HG03064 (cell line): Measurements from ENCODE around the gene APOBEC3B.
"Not testable (repeated sequence)": the region's sequence is repeated elsewhere in the genome, so short reads cannot be mapped to it uniquely, and the experiment has no call there.

Experiments used
- ATAC-seq: cut with Tn5 transposase; IDR thresholded peaks from one replicate; pipeline ENCODE4 v1.9.1; 2021; ENCODE audit warnings: low read depth; ENCODE audit not compliant: unreplicated experiment

The APOBEC3B gene

DNA sequence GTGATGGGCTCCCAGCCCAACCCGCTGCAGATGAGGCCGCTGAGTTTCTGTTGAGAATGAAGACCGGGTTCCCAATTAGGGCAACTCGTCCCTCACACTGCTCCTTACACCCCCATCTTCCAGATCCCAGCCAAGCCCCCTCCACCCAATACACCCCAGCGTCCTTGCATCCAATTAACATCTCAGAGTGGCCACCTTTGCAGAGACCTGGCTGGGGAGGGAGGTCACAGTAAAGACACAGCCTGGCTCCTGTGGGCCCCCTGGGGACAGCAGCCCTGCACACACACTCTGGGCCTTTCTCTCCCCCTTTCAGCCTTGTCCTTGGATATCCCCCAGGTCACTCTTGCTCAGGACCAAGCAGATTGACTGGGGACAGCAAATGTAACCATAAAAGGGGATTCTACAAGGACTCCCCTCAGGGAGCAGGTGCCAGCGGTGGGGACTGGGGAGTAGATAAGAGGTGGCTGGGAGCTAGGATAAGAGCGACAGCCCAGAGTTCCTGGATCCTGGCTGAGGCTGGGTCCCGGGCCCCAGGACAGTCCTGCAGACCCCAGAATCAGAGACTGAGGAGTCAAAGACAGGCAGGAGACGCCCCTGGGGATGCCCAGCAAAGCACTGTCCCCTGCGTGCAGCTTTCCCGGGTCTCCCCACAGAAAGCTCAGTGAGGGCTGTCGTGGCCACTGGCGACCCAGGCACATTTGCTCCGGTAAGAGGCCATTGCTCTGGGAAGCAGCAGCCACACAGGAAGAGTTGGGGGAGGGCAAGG is 16.4 kb upstream of the APOBEC3B start:
- ATAC-seq: no peak

DNA sequence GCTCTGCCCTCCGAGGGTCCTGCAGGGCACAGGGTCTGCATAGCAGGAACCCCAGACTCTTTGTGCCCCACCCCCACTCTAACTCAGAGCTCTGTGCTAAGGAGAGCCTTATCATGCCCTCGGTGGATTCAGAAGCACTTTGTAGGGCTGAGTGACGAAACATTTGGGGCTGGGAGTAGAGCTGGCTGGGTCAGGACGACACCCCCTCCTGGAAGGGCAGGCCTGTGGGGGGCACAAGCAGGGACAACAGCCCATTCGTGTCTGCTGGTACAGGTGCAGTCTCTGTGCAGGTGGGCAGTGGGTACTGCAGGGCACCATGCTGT is 15.8 kb upstream of the APOBEC3B start:
- ATAC-seq: no peak

DNA sequence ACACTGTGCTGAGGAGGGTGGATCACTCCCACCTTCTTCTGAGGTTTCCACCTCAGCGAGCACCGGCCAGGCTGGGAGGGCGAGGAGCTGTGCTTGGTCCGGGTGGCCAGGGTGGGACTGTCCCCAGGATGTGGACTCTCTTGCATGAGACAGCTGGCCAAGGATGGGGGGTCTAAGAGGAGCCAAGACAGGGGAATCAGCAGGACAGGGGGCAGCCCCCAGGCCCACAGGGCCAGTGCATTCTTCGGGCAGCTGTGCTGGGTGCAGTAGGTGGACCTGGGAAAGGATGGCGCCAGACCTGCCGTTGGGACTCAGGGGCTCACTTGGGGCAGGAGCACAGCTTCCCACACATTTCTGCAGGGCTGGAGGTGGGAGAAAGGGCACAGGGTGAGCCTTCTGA is 15.2 kb upstream of the APOBEC3B start:
- no peak for ATAC-seq

DNA sequence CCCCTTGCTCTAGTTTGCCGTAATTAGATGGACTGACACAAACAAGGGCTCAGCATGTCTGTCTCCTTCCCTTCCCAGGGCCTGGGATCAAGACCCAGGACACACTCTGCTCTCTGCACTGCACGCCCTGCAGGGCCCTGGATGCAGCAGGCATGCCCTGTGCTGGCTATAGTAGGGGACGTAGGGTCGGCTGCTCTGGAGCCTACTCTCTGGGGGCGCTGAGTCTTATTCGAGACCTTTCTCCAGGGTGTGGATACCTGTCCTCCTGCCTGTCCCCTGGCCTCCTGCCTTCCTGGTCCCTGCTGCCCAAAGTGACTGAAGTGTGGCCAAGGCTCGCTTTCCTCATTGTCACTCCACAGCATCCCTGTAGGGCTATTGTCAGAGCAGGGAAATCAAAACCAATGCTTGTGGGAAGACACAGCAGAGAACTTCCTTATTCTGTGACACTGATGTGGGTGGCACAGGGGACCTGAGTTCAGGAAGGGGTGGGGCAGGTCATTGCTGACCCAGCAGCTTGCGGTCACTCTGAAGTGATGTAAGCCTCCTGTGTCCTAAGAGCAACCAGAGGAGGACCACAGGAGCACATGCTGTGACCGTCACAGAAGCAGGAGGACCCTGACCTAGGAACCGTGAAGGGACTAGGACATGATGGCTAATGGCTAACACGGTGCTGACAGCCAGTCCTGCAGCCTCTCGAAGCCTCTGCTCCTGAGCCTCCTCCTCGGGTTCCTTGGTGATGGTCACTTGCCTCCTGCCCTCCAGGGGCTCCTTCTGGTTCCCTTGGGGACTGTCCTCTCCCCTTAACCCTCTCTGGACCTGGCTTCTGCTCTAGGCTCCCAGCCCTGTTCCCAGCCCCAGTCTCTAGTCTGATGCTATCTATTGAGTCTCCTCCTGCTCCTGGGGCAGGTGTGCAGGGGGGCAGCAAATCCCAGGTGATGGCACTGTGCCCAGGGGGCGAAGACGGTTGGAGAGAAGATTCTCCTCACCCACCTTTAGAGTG is 14.4 kb upstream of the APOBEC3B start:
- ATAC-seq: no peak

DNA sequence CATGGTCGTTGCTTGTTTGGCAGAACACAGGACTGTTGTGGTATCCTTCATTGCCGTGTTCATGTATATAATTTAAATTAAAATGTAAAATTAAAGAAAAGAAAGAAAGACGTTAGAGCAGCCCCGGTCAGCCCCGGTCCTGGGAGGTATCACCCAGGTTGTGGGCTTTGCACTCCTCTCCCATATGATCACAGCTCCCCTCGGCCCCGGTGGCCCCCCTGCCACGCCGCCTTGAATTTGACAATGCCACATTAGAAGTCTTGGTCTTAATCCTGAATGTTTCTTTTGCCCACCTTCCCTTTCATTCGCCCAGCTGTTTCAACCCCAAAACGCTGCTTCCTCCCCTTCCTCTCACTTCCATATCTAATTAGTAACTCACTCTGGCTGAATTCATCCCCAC is 13.3 kb upstream of the APOBEC3B start:
- ATAC-seq: no peak

DNA sequence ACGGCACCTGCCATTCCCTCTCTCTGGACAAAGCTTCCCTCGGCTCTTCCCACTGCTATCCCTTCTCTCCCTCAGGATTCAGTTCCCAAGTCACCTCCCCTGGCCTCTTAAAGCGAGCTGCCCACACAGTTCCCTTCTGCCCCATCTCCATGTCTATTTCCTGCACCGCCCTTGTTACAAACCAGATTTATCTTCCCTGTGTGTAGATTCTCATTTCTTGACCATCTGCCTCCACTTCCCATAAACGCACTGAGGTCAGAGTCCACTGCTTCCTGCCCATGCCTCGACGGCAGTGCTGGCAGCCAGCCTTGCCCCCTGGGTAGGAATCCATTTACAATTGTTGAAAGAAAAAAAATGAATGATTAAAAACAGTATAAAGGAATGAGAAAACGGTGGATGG is 11.6 kb upstream of the APOBEC3B start:
- no peak for ATAC-seq

DNA sequence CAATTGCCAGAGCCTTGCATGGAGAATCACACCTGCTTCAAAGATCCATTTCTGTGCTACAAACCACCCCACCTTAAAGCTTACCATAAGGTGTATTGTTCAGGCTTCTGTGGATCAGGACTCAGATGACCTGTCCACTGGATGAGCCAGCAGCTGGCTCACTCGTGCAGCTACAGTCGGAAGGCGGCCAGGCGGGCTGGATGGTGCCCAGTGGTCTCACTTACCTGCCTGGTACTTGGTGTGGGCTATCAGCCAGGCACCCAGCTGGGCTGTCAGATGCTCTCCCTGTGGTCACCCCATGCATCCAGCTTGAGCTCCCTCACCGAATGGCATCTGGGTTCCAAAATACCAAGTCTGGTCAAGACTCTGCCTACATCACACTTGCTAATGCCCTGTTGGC is 10.9 kb upstream of the APOBEC3B start:
- no peak for ATAC-seq

DNA sequence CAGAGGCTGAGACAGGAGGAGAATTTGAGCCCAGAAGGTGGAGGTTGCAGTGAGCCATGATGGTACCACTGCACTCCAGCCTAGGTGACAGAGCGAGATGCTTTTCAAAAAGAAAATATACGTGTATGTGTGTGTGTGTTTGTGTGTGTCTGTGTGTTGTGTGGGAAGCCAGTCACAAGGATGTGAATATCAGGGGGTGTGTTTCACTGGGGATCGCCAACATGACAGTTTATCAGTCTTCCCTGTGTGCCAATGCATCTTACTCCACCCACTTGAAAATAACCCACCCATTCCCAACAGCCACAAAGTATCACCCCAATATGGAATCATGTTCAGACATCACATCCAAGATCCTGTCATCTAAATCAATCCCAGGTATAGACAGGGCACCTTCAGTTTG is 10.4 kb upstream of the APOBEC3B start:
- ATAC-seq: no peak

DNA sequence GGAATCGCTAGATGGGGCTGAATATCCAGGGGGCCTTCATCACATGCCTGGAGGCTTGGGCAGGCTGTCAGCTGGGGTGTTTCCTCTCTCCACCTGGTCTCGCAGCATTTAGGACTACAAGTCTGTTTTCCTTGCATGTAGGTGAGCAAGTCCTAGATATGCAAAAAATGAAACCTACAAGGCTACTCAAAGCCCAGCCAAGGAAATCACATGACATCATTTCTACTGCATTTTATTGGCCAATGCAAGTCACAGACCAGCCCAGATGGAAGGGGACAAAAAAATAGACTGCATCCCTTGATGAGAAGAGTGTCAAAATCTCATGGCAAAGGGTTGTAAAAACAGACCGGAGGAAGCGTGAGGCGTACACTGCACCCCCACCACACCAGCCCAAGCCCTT is 9.6 kb upstream of the APOBEC3B start:
- no peak for ATAC-seq

DNA sequence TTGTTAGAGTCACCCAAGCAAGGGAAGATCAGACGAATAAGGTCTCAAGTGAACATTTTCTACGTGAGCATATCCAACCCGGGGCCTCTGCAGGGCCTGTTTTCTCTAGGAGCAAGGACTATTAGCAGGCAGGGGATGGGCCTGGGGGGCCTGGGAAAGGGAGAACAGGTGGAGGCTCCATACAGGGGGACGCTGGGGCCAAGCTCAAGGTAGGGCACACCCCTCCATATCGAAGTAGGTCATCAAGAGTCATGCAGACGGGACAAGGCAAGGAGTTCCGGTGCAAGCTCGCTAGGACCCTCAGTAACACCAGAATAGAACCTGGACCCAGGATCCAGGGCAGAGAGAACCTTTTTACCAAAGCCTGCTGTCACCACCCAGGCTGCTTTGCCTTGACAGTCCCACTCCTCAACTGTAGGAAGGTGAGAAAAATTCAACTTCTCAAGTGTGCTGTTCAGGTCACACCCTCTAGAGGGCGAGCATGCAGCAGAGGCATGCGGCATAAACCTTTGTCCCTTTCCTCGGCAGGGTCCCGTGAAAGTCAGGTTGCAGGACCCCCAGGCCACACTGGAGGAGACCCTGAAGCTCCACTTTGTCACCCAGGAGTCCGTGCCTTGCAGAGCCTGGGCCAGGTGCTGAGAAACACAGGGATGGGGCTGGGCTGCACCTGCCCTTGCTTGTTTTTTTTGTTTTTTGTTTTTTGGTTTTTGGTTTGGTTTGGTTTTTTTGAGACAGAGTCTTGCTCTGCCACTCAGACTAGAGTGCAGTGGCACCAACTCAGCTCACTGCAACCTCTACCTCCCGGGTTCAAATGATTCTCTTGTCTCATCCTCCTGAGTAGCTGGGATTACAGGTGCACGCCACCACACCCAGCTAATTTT is 8.6 kb upstream of the APOBEC3B start:
- no peak for ATAC-seq

DNA sequence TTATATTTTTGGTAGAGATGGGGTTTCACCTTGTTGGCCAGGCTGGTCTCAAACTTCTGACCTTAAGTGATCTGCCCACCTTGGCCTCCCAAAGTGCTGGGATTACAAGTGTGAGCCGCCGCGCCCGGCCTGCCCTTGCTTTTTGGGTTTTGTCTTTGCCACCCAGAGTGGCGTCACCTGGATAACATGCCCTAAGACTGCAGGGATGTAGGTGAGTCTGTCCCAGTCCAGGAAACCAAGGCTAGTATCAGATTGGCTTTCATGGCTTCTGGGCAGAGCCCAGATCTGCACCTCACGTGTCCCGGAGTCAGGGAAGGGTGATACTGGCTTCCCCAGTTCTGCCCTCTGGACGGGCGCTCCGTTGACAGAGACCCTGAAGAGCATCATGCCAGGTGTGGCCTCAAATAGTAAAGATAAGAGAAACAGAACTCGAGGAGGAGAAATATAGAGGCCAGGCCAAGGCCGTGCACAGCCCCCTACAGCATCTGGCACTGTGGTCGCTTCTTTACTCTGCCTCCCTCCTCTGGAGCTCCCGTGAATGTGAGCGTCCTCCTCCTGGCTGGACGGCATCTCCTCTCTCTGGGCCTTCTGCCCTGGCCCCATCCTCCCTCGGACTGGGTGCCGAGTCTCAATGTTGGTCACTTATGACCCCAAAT is 7.8 kb upstream of the APOBEC3B start:
- ATAC-seq: no peak

DNA sequence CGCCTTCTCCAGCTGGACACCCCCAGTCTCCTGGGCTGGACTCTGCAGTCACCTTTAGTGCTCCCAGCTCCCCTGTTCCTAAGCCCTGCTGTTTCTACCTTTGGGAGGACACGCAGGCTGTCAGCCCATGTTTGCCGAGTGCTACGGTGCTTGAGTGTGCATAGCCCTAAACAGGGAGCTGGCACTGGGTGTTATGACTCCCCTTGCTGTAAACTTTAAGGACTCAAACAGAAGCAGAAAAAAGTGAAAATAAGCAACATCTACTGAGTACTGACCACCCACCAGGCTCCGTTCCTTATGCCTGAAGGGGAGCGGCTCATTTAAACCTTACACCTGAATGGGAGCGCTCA is 7.3 kb upstream of the APOBEC3B start:
- no peak for ATAC-seq

DNA sequence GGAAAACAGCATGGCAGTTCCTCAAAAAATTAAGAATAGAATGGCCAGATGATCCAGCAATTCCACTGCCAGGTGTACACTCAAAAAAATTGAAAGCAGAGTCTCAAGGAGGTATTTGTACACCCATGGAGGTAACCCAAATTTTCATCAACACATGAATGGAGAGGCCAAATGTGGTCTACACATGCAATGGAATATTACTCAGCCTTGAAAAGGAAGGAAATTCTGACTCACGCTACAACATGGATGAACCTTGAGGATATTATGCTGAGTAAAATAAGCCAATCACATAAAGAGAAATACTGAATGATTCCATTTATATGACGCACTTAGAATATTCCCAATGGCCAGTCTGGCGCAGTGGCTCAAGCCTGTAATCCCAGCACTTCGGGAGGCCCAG is 4.9 kb upstream of the APOBEC3B start:
- ATAC-seq: not testable (repeated sequence)

DNA sequence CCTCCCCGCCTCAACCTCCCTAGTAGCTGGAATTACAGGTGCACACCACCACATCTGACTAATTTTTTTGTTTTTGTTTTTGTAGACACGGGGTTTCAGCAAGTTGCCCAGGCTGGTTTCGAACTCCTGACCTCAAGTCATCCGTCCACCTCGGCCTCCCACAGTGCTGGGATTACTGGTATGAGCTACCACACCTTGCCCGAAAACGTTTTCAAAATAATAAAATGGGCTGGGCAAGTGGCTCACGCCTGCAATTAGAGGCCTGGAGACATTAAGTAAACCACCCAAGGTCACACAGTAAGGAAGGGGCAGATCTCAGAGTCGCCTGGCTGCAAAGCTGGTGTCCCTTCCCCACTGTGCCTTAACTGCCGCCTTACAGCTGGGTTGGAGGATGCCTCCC is 1.6 kb upstream of the APOBEC3B start:
- ATAC-seq: not testable (repeated sequence)

DNA sequence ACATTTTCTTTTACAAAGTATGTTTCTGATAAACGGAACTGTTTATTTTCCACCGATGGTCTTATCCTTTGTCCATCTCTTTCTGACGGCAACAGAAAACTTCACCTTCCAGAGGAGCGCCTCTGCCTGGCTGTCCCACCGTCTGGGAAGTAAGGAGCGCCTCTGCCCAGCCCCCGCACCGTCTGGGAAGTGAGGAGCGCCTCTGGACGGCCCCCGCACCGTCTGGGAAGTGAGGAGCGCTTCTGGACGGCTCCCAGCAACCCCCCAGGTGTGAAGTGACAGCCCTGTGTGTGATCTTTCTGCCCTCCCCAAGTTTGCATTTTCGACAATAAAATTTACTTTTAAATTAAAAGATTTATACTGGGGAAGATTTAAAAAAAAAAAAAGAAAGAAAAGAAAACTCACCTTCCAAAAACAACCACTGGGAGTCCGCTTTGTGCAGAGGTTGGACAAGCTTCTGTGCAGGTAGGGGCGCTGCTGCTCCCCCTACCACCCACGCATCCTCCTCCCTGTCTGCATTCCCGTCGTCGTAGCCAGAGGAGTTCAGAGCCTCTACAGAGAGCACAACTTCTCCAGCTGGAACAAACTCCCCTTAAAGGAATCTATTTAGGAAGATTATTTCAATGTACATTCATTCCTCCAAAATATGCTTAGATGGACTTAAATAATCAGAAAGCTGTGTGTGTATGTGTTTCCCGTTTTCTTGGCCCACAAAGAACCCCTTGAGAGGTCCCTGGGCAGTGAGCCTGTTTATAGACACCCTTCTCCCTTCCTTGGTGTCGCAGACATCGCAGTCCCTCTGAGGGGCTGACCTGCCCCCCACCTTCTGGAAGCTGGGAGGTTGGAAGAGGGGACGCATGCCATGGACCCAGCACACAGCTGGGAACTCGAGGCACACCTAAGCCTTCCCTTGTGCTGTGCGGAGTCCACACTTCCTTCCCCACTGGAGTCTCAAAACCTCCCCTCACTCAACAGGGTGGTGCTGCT is 849 bp upstream of the APOBEC3B start:
- no peak for ATAC-seq

DNA sequence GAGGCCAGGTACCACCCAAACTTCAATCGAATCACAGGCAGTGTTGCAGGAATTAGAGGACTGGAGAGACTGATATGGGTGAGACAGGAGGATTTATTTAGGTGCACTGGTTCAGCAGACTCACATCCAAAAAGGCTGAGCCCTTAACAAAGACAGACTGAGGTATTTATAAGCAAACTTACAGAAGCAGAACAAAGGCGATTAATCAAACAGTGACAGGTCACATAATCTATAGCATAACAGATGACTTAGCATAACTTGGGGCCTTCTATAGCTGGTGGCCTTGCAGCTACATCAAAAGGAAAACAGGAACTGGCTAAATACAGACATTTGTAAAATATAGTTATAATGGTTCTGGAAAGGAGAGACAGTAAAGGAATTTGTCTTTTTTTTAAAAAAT is 2.1 kb downstream of the APOBEC3B start:
- ATAC-seq: no peak

DNA sequence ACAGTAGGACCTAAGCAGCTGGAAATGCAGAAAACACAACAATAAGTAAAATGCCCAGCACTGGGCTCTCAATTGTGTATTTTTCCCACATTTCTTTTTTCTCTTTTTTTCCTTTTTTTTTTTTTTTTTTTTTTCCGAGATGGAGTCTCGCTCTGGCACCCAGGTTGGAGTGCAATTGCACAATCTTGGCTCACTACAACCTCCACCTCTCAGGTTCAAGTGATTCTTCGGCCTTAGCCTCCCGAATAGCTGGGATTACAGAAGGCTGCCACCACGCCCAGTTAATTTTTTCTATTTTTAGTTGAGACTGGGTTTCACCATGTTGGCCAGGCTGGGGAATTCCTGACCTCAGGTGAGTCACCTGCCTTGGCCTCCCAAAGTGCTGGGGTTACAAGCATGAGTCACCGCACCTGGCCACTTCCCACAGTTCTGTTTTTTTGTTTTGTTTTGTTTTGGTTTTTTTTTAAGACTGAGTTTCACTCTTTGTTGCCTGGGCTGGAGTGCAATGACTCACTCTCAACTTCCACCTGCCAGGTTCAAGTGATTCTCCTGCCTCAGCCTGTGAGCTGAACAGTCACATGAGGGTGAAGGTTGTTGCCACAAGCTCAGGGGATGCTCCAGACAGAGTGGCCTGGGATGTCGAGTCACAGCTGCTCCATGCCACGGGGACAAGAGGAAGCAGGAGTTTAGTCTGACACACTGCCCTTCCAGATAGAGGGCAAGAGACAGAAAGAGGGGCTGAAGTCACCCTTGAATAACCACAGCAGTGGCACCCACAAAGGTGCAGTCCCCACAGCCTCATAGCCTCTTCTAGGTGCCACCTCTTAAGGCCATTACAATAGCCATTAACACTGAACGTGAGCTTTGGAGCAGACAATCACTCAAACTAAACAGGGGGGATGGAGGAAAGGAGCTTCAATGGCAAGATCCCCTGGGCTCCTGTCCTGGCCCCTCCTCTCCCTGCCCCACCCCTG is 2.9 kb downstream of the APOBEC3B start:
- peak; percentile 62 for ATAC-seq

DNA sequence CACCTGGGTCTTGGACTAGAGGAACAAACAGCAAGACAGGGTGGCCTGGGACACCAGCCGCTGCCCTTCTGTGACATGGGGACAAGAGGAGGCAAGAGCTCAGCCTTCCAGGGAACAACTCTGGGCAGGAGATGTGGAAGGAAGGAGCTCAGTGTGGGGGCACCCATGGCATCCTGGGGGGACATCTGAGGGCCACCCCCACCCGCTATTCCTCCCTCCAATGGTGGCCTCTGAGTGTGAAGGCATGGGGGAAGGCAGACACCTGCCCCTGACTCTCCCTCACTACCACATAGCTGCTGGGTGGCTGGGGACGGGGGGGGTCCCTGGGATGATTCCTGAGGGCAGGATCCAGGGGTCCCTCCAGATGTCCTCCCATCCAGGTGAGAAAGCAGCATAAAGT is 4.5 kb downstream of the APOBEC3B start:
- no peak for ATAC-seq
